ENCODE results near the gene ZBTB9.
A peak's percentile ranks its signal among the peaks of the same experiment; 100 is the strongest.

Gene ZBTB9

GRCh38 chr6:33416386-33417127 lies 37.8 kb upstream of the ZBTB9 start:
- no peak for TF ChIP-seq CTCF (IDR thresholded peaks at IDR 0.05)

GRCh38 chr6:33417128-33417902 lies 37.1 kb upstream of the ZBTB9 start:
- TF ChIP-seq CTCF (IDR thresholded peaks at IDR 0.05) = no peak

DNA sequence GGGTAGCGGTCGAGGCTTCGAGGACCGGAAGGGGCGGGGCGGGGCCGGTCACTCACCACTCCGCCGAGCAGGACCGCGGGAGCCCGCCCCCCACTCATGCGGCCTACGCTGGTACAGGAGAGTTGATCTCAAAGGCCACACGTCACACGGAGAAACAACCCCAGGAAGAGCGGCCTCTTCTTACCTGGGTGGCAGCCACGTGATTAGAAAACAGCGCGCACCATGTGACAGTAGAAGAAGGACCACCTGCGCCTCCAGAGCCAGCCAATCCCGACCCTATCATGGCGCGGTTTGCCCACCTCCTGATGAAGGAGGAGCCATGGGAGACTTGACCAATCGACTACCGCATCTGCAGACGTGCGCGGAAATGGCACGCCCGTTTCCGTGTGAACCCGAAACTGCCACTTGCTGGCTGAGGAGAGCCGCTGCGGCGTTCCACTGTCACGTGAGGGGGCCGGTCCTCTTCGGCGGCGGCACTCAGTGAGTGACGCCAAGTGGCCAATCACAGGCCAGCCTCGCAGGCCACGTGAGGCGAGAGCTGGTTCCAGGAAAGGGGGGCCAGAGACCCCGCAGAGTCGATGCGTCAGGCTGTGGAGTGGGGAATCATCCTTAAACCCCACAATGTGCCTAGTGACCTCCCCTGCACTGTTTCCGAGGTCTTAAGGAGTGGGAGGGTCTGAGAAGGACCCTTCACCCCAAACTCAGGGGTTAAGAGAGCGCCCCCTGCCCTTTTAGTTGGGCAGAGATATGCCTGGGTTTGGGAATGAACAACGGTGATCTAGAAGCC lies 36.3 kb upstream of the ZBTB9 start, which contains the start of gene CUTA:
TSS of gene CUTA (minus strand) at position 205 of the 787 bp plus-strand sequence. CDS start at position 98, 107 bp downstream.
- TF ChIP-seq CTCF (IDR thresholded peaks at IDR 0.05) = peak; percentile 49

- TF ChIP-seq CTCF (IDR thresholded peaks at IDR 0.05) = no peak
These were observed 35.6 kb upstream of the ZBTB9 start for GRCh38 chr6:33418690-33419291.

DNA sequence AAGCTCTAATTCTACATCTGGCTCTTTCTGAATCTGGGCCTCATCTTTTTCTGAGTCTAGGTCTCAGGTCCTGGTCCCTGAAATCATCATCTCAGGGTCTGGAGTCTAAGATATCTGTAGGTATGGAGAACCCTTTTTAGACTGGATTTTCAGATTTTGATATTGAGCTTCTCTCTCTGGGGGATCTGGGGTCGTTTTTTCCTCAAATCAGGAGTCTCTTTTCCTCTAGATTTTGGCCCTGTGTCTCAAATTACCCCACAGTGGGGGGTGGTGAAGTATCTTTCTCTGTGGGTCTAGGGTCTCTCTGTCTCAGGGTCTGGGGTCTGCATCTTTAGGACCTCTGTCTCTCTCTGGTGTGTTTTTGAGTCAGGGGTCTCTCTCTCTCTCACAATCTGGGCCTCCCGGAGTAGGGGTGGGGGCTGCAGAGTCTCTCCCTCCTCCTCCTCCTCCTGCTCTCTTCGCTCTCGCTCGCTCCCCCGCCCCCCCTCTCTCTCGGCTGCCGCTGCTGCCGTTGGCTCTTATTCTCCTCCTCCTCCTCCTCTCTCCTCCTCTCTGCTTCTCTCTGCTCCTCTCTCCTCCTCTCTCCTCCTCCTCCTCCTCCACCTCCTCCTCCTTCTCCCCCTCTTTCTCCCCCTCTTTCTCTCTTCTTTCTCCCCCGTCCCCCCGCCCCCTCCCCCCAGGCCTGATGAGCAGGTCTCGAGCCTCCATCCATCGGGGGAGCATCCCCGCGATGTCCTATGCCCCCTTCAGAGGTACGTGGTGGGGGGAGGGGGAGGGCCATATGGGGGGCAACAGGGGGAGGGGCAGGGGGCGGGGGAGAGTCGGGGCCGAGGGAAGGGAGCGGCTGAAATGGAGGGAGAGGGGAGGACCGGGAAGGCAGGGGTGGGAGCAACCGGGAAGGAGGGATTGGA lies 34.5 kb upstream of the ZBTB9 start, which contains the start of gene SYNGAP1:
TSS of gene SYNGAP1 (plus strand) at position 486 of the 911 bp plus-strand sequence. CDS start at position 686, 200 bp downstream.
- no peak for TF ChIP-seq CTCF (IDR thresholded peaks at IDR 0.05)

DNA sequence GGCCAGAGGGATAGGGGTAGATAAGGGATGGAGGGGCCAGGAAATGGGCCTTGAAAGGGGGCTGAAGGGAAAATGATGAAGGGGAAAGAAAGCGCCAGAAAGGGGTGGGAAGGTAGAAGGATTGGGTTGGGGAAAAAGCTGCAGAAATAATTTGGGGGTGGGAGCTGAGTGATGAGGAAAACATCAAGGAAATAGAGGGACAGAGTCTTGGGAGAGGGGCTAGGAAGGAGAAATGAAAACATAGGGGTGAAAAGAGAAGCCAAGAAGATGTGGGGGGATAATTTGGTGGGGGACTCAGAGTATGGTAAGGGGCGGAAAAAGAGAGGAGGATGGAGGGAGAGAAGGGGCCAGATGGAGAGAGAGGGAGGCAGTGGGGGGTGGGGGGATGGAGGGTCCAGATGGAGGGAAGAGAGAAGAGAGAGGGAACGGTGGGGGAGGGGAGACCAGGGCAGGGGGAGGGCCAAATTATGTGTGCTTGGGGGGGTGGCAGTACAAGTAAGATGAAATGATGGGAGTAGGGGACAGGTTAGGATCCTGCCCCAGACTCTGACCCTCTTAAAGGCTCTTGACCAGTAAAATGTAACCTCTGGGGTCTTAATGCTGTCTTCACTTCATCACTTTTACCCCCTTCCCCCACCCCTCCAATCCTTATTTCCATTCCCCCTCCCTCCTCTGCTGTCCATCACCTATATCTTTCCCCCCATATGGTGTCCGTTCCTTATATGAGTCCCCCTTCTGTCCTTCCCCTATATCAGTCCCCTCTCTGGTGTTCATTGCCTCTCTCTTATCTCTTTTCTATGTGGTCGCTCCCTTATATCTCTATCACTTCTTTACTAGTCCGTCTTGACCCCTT lies 33.7 kb upstream of the ZBTB9 start:
- TF ChIP-seq CTCF (IDR thresholded peaks at IDR 0.05) = no peak

All from LNCAP (cell line).